Cardiac muscle cell (in vitro differentiated cells and primary cell): Measurements from ENCODE around the gene ACSS3. TPM values are rescaled to one million over a fixed set of nuclear protein-coding genes. Genes with fewer than 3 reads are reported as not detected.

Source experiments
- DNase-seq, 2 donors: peaks; one replicate each; pipeline versions ENCODE4 v3.0.0 to v3.0.0-alpha.2; 2010 to 2017; ENCODE audit warnings: low read depth in 1 of 2, low spot score in 1 of 2
- H3K27ac ChIP-seq: fragments of 200-600 bp; sonication (generic); 2 replicates; pipeline ENCODE4 v1.5.1; 2016
- H3K27me3 ChIP-seq: fragments of 200-600 bp; sonication (generic); 2 replicates; pipeline ENCODE4 v1.6.0; 2016; ENCODE audit warnings: control low read depth
- H3K36me3 ChIP-seq: fragments of 200-600 bp; sonication (generic); 2 replicates; pipeline ENCODE4 v1.5.1; 2016; ENCODE audit warnings: control low read depth
- H3K4me1 ChIP-seq: fragments of 200-600 bp; sonication (generic); 2 replicates; pipeline ENCODE4 v1.8.1; 2017; ENCODE audit warnings: low read depth, mild to moderate bottlenecking, mixed run types
- H3K4me3 ChIP-seq: fragments of 200-600 bp; sonication (generic); 2 replicates; pipeline ENCODE4 v1.5.1; 2016; ENCODE audit warnings: mild to moderate bottlenecking
- H3K9me3 ChIP-seq: fragments of 200-600 bp; sonication (generic); 2 replicates; pipeline ENCODE4 v1.5.1; 2017; ENCODE audit warnings: low read depth, mild to moderate bottlenecking, control low read depth
- CTCF ChIP-seq: IDR thresholded peaks from 2 replicates; pipeline ENCODE4 v1.5.1; 2012; ENCODE audit warnings: low read depth, mild to moderate bottlenecking, low read length
- polyA plus RNA-seq: library from polyadenylated mRNA; unstranded; fragments of >200 nt; fragmentation: Nextera tagmentation; extraction: Ambion mirVana; gene quantifications from 2 replicates; pipeline ENCODE4 v1.2.1, GENCODE V29; 2016
- total RNA-seq: library from RNA; depleted of rRNA; stranded (reverse); fragments of >200 nt; gene quantifications from 2 replicates; pipeline ENCODE4 v1.2.3, GENCODE V29; 2016

The ACSS3 gene
- total and polyA plus RNA-seq, 2 experiments from 2014 or later, result 15.9 to 32.4 TPM

GRCh38 chr12:81081726-81082125 is 3.8 kb downstream of the ACSS3 start:
- no peak for DNase-seq
- peaks cover 34% of the 10 kb centered on the region for H3K4me1 ChIP-seq

DNA sequence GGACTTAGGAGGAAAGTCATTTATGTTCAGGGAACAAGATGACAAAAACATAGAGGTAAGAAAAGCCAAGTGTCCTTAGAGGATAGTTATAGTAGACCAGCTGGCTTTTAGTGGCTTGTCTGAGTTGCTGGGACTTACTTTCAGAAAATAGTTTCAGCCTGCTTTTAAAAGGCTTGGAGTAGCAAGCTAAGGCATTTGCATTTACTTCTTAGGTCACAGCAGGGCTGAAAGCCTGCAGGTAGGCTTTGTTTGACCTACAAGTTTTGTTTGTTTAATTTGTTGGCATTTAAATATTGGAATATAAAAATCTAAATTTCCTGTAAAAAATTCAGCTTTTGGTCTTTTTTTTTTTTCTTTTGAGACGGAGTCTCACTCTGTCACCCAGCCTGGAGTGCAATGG is 5.1 kb downstream of the ACSS3 start:
- H3K36me3 ChIP-seq, result no peaks in the 10 kb centered on the region
- DNase-seq, result no peak
- H3K27me3 ChIP-seq, result no peaks in the 10 kb centered on the region
- no peaks in the 10 kb centered on the region for H3K9me3 ChIP-seq
- H3K27ac ChIP-seq, result no peak overlapping the region
- TF ChIP-seq CTCF, result no peak
- peaks cover 29% of the 10 kb centered on the region for H3K4me1 ChIP-seq
- H3K4me3 ChIP-seq, result no peak overlapping the region

More at GRCh38 chr12:81081726-81082125, 3.8 kb downstream of the ACSS3 start:
- Histone ChIP-seq H3K27me3 (no peaks in the 10 kb centered on the region), H3K4me3 (no peak overlapping the region), H3K36me3 (no peaks in the 10 kb centered on the region), H3K27ac (no peak overlapping the region), H3K9me3 (no peaks in the 10 kb centered on the region)
- no peak for TF ChIP-seq CTCF

DNA sequence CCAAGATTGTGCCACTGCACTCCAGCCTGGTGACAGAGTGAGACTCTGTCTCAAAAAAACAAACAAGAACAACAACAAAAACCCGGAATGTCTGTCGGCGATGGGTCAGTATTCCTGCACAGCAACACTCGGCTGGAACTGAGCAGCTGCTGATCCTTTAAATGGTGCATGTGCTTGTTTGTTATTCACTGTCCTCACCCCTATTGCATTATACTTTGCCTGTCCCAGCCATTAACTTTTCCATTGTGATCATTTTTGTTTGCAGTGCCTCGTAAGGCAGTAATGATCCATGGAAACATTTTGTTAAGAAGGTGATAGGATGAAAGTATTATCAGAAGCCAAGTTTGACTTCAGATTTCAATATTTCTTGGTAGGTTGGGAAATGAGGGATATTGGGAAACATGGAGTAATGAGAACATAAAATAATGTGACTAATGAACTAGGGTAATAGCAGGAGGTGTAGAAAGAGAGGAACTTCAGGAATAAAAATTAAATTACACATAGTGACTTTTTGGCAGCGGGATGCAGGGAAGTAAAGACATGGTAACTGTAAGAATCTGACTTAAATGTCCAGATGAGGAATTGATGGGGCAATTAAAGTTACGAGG is 6.1 kb downstream of the ACSS3 start:
- peak in 1 of 2 donors; percentile 24 for DNase-seq
- Histone ChIP-seq H3K9me3 (no peaks in the 10 kb centered on the region), H3K27ac (no peak overlapping the region), H3K36me3 (no peaks in the 10 kb centered on the region), H3K4me1 (peaks cover 32% of the 10 kb centered on the region), H3K27me3 (no peaks in the 10 kb centered on the region), H3K4me3 (no peak overlapping the region)
- TF ChIP-seq CTCF, result no peak

DNA sequence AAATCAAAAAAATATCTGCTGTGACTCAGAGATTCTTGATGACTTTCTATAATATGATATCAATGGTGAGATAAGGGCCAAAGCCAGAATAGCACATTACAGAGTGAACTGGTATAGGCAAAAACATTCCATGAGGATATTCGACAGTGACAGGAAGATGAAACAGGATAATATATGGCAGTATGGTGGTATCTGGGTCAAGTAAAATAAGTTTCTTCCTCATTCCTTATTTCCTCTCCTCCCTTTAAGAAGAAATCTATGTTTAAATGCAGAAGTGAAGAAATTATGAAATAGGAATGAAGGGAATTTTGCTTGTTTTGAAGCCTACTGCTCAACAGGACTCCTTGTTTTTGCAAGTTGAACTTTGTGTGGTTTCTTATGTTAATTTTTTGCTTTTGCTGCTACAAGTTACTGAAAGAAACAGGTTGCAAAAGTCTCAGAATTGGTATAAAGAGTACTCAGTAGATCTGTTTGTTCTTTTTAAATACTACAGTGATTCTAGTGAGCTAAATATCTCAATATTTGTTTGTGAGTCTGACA is 7.0 kb downstream of the ACSS3 start:
- Histone ChIP-seq H3K36me3 (no peaks in the 10 kb centered on the region), H3K4me3 (no peak overlapping the region), H3K27me3 (no peaks in the 10 kb centered on the region), H3K4me1 (peaks cover 33% of the 10 kb centered on the region), H3K9me3 (no peaks in the 10 kb centered on the region), H3K27ac (no peak overlapping the region)
- peak in 1 of 2 donors; percentile 40 for DNase-seq
- no peak for TF ChIP-seq CTCF

DNA sequence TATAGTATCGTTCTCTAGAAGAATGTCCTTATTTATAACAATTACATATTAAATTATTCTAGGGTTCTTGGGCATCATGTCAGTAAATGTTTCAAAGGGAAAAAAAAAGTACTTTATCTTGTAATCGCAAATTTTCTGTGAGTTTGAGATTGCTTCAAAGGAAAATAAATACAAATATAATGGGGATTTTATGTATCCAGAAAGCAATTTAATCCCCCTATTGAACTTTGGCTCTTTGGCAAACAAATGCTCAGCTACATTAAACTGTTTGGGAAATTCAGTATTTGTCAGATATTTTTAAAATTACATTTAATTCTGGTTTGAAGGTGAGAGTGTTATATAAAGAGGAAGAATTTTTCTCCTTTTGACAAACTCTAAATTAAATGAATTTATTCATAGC is 8.0 kb downstream of the ACSS3 start:
- no peak for DNase-seq
- Histone ChIP-seq H3K27ac (no peak overlapping the region), H3K4me1 (peaks cover 30% of the 10 kb centered on the region), H3K4me3 (no peak overlapping the region), H3K27me3 (no peaks in the 10 kb centered on the region), H3K9me3 (no peaks in the 10 kb centered on the region), H3K36me3 (no peaks in the 10 kb centered on the region)
- no peak for TF ChIP-seq CTCF
